ENCODE measurements around the gene COL9A3. TPM values are rescaled to one million over a fixed set of nuclear protein-coding genes. Genes with fewer than 3 reads are reported as not detected.
A peak's percentile ranks its signal among the peaks of the same experiment; 100 is the strongest.

The COL9A3 gene
- total RNA-seq, 1 experiment from 2014 or later = 46.6 TPM

DNA sequence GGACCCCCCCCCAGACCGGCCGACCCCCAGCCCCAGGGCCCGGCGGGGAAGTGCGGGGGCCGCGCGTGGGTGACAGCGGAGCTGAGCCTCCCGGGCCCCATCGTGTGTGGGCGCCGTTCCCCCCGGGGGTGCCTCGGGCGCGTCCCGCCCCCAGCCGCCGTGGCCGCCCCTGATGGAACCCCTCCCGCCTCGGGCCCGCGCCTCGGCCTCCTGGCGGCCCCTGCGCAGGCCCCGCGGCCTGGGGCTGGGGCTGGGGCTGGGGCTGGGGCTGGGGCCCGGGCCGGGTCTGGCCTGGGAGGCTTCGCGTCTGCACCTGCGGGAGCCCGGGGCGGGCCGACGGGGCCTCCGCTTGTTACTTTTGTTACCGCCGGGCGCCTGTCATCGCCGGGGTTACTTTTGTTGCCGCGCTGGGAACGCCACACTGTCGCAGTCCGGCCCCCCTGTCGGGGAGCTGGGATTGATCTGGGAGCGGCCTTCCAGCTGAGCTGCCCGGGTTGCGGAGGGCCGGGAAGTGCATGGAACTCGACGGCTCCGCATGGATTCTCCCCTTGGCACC lies 11.6 kb upstream of the COL9A3 start:
- peak; percentile 27 for ATAC-seq
- H3K27ac ChIP-seq (ENCODE audit: low read length) = peak overlapping the region; percentile 93
- peaks cover 31% of the 10 kb centered on the region for H3K4me1 ChIP-seq (ENCODE audit: control insufficient read depth, insufficient read depth, low read length)
- H3K9me3 ChIP-seq (ENCODE audit: control insufficient read depth, insufficient read depth, low read depth, low read length) = no peaks in the 10 kb centered on the region
- no peak for DNase-seq (ENCODE audit: low read depth, low spot score)
- intact Hi-C loops (cut with micrococcal nuclease; ENCODE audit: unreplicated experiment) = no loop called here
- no peaks in the 10 kb centered on the region for H3K27me3 ChIP-seq (ENCODE audit: control insufficient read depth, insufficient read depth, low read length)
- peak overlapping the region; percentile 70 to 71 for H3K4me3 ChIP-seq (ENCODE audit: low read depth in 2 of 2, low read length in 2 of 2)
- BruUV-seq (replicated peaks) = no TSS peak
- POLR2A ChIA-PET = interaction anchor here (0.6 to 0.7 kb wide), 2 partner anchors 9 to 142 kb away, joined by 3 read pairs; partner anchors contain the start of gene MRGBP
- TF ChIP-seq SIN3A (IDR thresholded peaks at IDR 0.05; ENCODE audit: borderline replicate concordance, insufficient read depth, low read depth, low read length) = no peak; the same call in 1 of the 2 replicates
- no peak for TF ChIP-seq POLR2AphosphoS5 (IDR thresholded peaks at IDR 0.05; ENCODE audit: low read depth, low read length)
- TF ChIP-seq, protein P1, sequence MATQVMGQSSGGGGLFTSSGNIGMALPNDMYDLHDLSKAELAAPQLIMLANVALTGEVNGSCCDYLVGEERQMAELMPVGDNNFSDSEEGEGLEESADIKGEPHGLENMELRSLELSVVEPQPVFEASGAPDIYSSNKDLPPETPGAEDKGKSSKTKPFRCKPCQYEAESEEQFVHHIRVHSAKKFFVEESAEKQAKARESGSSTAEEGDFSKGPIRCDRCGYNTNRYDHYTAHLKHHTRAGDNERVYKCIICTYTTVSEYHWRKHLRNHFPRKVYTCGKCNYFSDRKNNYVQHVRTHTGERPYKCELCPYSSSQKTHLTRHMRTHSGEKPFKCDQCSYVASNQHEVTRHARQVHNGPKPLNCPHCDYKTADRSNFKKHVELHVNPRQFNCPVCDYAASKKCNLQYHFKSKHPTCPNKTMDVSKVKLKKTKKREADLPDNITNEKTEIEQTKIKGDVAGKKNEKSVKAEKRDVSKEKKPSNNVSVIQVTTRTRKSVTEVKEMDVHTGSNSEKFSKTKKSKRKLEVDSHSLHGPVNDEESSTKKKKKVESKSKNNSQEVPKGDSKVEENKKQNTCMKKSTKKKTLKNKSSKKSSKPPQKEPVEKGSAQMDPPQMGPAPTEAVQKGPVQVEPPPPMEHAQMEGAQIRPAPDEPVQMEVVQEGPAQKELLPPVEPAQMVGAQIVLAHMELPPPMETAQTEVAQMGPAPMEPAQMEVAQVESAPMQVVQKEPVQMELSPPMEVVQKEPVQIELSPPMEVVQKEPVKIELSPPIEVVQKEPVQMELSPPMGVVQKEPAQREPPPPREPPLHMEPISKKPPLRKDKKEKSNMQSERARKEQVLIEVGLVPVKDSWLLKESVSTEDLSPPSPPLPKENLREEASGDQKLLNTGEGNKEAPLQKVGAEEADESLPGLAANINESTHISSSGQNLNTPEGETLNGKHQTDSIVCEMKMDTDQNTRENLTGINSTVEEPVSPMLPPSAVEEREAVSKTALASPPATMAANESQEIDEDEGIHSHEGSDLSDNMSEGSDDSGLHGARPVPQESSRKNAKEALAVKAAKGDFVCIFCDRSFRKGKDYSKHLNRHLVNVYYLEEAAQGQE (IDR thresholded peaks at IDR 0.05; ENCODE audit: insufficient read depth in 1 of 2, low read depth in 2 of 2, low read length in 1 of 2) = no peak
- TF ChIP-seq, protein P2, sequence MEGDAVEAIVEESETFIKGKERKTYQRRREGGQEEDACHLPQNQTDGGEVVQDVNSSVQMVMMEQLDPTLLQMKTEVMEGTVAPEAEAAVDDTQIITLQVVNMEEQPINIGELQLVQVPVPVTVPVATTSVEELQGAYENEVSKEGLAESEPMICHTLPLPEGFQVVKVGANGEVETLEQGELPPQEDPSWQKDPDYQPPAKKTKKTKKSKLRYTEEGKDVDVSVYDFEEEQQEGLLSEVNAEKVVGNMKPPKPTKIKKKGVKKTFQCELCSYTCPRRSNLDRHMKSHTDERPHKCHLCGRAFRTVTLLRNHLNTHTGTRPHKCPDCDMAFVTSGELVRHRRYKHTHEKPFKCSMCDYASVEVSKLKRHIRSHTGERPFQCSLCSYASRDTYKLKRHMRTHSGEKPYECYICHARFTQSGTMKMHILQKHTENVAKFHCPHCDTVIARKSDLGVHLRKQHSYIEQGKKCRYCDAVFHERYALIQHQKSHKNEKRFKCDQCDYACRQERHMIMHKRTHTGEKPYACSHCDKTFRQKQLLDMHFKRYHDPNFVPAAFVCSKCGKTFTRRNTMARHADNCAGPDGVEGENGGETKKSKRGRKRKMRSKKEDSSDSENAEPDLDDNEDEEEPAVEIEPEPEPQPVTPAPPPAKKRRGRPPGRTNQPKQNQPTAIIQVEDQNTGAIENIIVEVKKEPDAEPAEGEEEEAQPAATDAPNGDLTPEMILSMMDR (IDR thresholded peaks at IDR 0.05) = no peak
- TF ChIP-seq TCF7L2 (IDR thresholded peaks at IDR 0.05; ENCODE audit: low read depth, low read length) = no peak
- in situ Hi-C loops (cut with HindIII; ENCODE audit: low pct_unique_long_range_greater_than_20kb, low sequenced_read_pairs) = no loop called here
- peaks cover 7% of the 10 kb centered on the region for H3K36me3 ChIP-seq (ENCODE audit: control insufficient read depth, insufficient read depth, low read length)
- CTCF ChIA-PET = interaction anchor here (1.0 kb wide), 1 partner anchor 17 kb away, joined by 3 read pairs; no protein-coding TSS in a partner anchor

DNA sequence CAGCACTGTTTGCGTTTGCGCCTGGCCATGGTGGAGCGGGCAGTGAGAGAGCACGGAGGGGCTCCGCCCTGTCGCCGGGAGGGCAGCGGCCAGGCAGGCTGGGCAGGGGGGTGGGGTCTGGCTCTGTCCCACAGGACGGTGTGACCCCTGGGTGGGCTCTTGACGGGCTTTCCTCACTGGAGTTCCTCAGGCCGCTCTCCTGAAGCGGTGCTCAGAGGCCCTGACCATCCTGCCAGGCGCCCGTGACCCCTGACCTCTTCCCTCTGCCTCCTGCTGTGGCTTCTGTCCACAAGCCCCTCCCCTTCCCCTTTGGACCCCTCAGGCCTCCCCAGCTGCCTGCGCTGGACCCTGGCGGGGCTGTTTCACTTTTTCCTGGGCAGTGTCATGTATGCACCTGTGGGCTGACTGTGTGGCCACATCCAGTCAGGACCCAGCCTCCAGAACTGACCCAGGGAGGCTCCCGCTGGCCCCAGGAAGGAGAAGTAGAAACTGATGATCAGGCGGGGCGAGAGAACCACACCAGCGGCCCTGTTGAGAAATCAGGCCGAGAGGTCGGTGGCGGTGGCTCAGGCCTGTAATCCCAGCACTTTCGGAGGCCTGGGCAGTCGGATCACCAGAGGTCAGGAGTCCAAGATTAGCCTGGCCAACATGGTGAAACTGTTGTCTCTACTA lies 11.0 kb upstream of the COL9A3 start:
- intact Hi-C loops (cut with micrococcal nuclease; ENCODE audit: unreplicated experiment) = no loop called here
- no peak for DNase-seq (ENCODE audit: low read depth, low spot score)
- CTCF ChIA-PET = interaction anchor here (1.0 kb wide), 1 partner anchor 17 kb away, joined by 3 read pairs; no protein-coding TSS in a partner anchor
- BruUV-seq (replicated peaks) = no TSS peak
- POLR2A ChIA-PET = interaction anchor here (0.6 kb wide), 1 partner anchor 150 kb away, joined by 3 read pairs; no protein-coding TSS in a partner anchor
- Histone ChIP-seq H3K4me1 (ENCODE audit: control insufficient read depth, insufficient read depth, low read length) (peaks cover 31% of the 10 kb centered on the region), H3K27me3 (ENCODE audit: control insufficient read depth, insufficient read depth, low read length) (no peaks in the 10 kb centered on the region), H3K36me3 (ENCODE audit: control insufficient read depth, insufficient read depth, low read length) (peaks cover 7% of the 10 kb centered on the region), H3K27ac (ENCODE audit: low read length) (peak overlapping the region; percentile 93), H3K9me3 (ENCODE audit: control insufficient read depth, insufficient read depth, low read depth, low read length) (no peaks in the 10 kb centered on the region), H3K4me3 (ENCODE audit: low read depth in 2 of 2, low read length in 2 of 2) (peak overlapping the region; percentile 70 to 71)
- peak; percentile 8 for ATAC-seq
- in situ Hi-C loops (cut with HindIII; ENCODE audit: low pct_unique_long_range_greater_than_20kb, low sequenced_read_pairs) = no loop called here
- TF ChIP-seq SIN3A (IDR thresholded peaks at IDR 0.05; ENCODE audit: borderline replicate concordance, insufficient read depth, low read depth, low read length) (no peak), TCF7L2 (IDR thresholded peaks at IDR 0.05; ENCODE audit: low read depth, low read length) (no peak), POLR2AphosphoS5 (IDR thresholded peaks at IDR 0.05; ENCODE audit: low read depth, low read length) (no peak)
- TF ChIP-seq, protein P2 (IDR thresholded peaks at IDR 0.05) = no peak
- TF ChIP-seq, protein P1 (IDR thresholded peaks at IDR 0.05; ENCODE audit: insufficient read depth in 1 of 2, low read depth in 2 of 2, low read length in 1 of 2) = no peak
